Activated CD8-positive, alpha-beta memory T cell treated with anti-CD3 and anti-CD28 coated beads, Interleukin-2, amount 50 U/mL, for 1 hour (primary cell): ENCODE data around the gene CNTNAP5.

Experiments
- DNase-seq: peaks from one replicate; pipeline ENCODE4 v3.0.0-alpha.2; 2020; ENCODE audit errors: extremely low read depth

Gene CNTNAP5

GRCh38 chr2:124025171-124025580, at the start of gene CNTNAP5:
Gene CNTNAP5, plus strand, starts transcription at chr2:124025287. Its CDS starts 364 bp downstream, at chr2:124025651.
- no peak for DNase-seq

GRCh38 chr2:123976054-123976648, 48.9 kb upstream of the CNTNAP5 start:
- DNase-seq: no peak

- DNase-seq: no peak
Measured at GRCh38 chr2:123993728-123994323, 31.3 kb upstream of the CNTNAP5 start.

- DNase-seq: no peak
Measured at GRCh38 chr2:123999681-124000080, 25.4 kb upstream of the CNTNAP5 start.

GRCh38 chr2:124001696-124002430, 23.2 kb upstream of the CNTNAP5 start:
- no peak for DNase-seq

- no peak for DNase-seq
Measured at GRCh38 chr2:124018890-124019289, 6.2 kb upstream of the CNTNAP5 start.

GRCh38 chr2:124024561-124025170, 421 bp upstream of the CNTNAP5 start:
- DNase-seq: no peak

GRCh38 chr2:124025891-124026434, 876 bp downstream of the CNTNAP5 start:
- no peak for DNase-seq

- DNase-seq: no peak
Measured at GRCh38 chr2:124026503-124026902, 1.4 kb downstream of the CNTNAP5 start.

- DNase-seq: no peak
Measured at GRCh38 chr2:124027182-124027581, 2.1 kb downstream of the CNTNAP5 start.

GRCh38 chr2:124032799-124033198, 7.7 kb downstream of the CNTNAP5 start:
- DNase-seq: no peak

GRCh38 chr2:124034265-124034664, 9.2 kb downstream of the CNTNAP5 start:
- DNase-seq: no peak

- DNase-seq: no peak
Measured at GRCh38 chr2:124035001-124035400, 9.9 kb downstream of the CNTNAP5 start.

- no peak for DNase-seq
Measured at GRCh38 chr2:124039032-124039431, 13.9 kb downstream of the CNTNAP5 start.

GRCh38 chr2:124039762-124040291, 14.7 kb downstream of the CNTNAP5 start:
- DNase-seq: no peak

GRCh38 chr2:124045894-124046293, 20.8 kb downstream of the CNTNAP5 start:
- DNase-seq: no peak

- DNase-seq: no peak
Measured at GRCh38 chr2:124046332-124046731, 21.2 kb downstream of the CNTNAP5 start.

GRCh38 chr2:124048102-124048501, 23.0 kb downstream of the CNTNAP5 start:
- no peak for DNase-seq

GRCh38 chr2:124048664-124049063, 23.6 kb downstream of the CNTNAP5 start:
- DNase-seq: no peak

GRCh38 chr2:124049136-124049535, 24.0 kb downstream of the CNTNAP5 start:
- DNase-seq: no peak

- DNase-seq: no peak
Measured at GRCh38 chr2:124050833-124051497, 25.9 kb downstream of the CNTNAP5 start.

GRCh38 chr2:124053796-124054195, 28.7 kb downstream of the CNTNAP5 start:
- DNase-seq: no peak
